ENCODE measurements around the gene C19orf33. TPM values are rescaled to one million over a fixed set of nuclear protein-coding genes. Genes with fewer than 3 reads are reported as not detected.
A peak's percentile ranks its signal among the peaks of the same experiment; 100 is the strongest.

Gene C19orf33
- total RNA-seq, 1 experiment from 2014 or later, result 135 TPM

DNA sequence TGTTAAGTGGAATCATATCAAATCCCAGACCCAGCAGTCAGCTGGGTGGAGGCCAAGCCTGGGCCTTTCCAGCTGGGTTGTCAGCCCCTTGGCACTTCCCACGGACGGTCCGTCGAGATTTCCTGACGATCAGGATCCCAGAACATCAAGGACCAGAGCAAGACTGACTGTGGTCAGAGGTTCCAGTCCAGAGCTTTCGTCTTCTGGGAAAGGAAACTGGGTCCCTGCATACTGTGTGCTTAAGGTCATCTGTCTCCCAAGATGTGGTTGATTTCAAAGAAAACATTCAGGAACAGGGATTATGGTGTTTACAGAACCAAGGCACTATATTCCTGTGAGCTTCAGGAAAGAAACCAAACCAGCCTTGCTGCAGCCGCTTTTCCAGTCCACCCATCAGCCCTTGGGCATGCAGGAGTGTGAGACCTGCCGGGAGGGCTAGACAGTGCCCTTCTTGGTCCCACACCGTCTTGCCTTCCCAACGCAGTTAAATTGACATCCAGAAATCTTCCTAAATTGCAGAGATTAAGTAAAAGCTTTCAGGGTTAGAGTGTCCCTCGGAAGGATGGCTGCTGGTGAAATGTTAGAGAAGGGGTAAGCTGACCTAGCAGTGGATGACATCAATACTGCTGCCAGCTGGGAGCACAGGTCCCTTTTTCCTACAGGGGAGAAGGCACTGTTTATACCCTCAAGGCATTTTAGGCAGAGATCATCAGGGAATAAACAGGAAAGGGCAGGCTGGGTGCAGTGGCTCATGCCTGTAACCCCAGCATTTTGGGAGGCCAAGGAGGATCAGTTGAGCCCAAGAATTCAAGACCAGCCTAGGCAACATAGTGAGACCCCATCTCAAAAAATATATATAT lies 5.0 kb upstream of the C19orf33 start:
- RAD21 ChIA-PET (ENCODE audit: low non-redundant PET in 1 of 2, low total read pairs in 2 of 2, uncharacterized antibody in 2 of 2, unreplicated experiment in 2 of 2), result no interaction called here
- Histone ChIP-seq H3K79me2 (ENCODE audit: insufficient read depth, low read length) (peaks cover 9% of the 10 kb centered on the region), H2AFZ (ENCODE audit: low read depth, low read length, poor library complexity, severe bottlenecking) (no peak overlapping the region), H3K9me2 (ENCODE audit: insufficient read depth) (no peaks in the 10 kb centered on the region), H3K9ac (ENCODE audit: low read length) (peak overlapping the region; percentile 56), H4K20me1 (ENCODE audit: insufficient read depth) (no peaks in the 10 kb centered on the region), H3K4me2 (ENCODE audit: low read length) (peak overlapping the region; percentile 45), H3K4me1 (ENCODE audit: control insufficient read depth in 1 of 2, insufficient read depth in 2 of 2, low read length in 2 of 2) (peaks cover 53 to 66% of the 10 kb centered on the region in 2 experiments), H3K4me3 (replicated peaks in 1 of 2; ENCODE audit: low read depth in 1 of 2, low read length in 2 of 2) (no peak overlapping the region), H3K27ac (ENCODE audit: low read depth, low read length) (peak overlapping the region; percentile 98), H3K36me3 (ENCODE audit: control insufficient read depth in 1 of 2, insufficient read depth in 2 of 2, low read length in 2 of 2) (no peaks in the 10 kb centered on the region), H3K27me3 (ENCODE audit: insufficient read depth, low read length) (no peaks in the 10 kb centered on the region), H3K9me3 (ENCODE audit: control insufficient read depth in 1 of 2, insufficient read depth in 1 of 2, low read depth in 1 of 2, low read length in 2 of 2) (no peaks in the 10 kb centered on the region)
- POLR2A ChIA-PET, result interaction anchor here (1.3 kb wide), 1 partner anchor 35 kb away, joined by 6 read pairs; the partner anchor contains the start of gene SPINT2
- ATAC-seq (no peak), DNase-seq (ENCODE audit: low read depth, low spot score) (no peak)
- intact Hi-C loops (cut with micrococcal nuclease), result no loop called here
- TF ChIP-seq JUND (IDR thresholded peaks at IDR 0.05) (no peak), EZH2phosphoT487 (IDR thresholded peaks at IDR 0.05; ENCODE audit: borderline replicate concordance) (no peak), EZH2 (IDR thresholded peaks at IDR 0.05) (no peak)
- BruUV-seq (replicated peaks), result no TSS peak
- CTCF ChIA-PET, result no interaction called here

DNA sequence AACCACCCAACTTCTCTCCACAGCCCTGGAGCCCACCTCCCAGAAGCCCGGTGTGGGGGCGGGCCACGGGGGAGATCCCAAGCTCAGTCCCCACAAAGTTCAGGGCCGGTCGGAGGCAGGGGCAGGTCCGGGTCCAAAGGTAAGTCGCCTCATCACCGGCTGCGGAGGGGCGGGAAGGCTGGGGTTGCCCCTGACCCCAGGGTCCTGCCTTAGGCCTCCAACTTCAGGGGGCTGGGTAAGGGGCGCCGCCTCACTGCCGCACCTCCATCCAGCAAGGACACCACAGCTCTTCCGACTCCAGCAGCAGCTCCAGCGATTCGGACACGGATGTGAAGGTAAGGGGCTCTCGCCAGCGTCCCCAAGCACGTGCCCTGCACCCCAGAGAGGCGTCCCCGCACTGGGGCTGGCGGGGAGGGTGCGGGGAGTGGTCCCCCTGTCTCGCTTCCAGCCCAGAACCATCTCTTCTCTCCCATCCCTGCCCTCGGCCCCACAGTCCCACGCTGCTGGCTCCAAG lies 358 bp downstream of the C19orf33 start:
- Histone ChIP-seq H3K4me3 (replicated peaks in 1 of 2; ENCODE audit: low read depth in 1 of 2, low read length in 2 of 2) (peak overlapping the region; percentile 91 to 98), H3K79me2 (ENCODE audit: insufficient read depth, low read length) (peaks cover 22% of the 10 kb centered on the region), H3K9me2 (ENCODE audit: insufficient read depth) (no peaks in the 10 kb centered on the region), H3K27ac (ENCODE audit: low read depth, low read length) (peak overlapping the region; percentile 98), H3K9me3 (ENCODE audit: control insufficient read depth in 1 of 2, insufficient read depth in 1 of 2, low read depth in 1 of 2, low read length in 2 of 2) (no peaks in the 10 kb centered on the region), H4K20me1 (ENCODE audit: insufficient read depth) (no peaks in the 10 kb centered on the region), H3K27me3 (ENCODE audit: insufficient read depth, low read length) (no peaks in the 10 kb centered on the region), H3K36me3 (ENCODE audit: control insufficient read depth in 1 of 2, insufficient read depth in 2 of 2, low read length in 2 of 2) (peaks cover 10% of the 10 kb centered on the region in 2 experiments; a peak in 3 of 4 replicates), H3K9ac (ENCODE audit: low read length) (peak overlapping the region; percentile 100), H3K4me1 (ENCODE audit: control insufficient read depth in 1 of 2, insufficient read depth in 2 of 2, low read length in 2 of 2) (peaks cover 41 to 57% of the 10 kb centered on the region in 2 experiments), H2AFZ (ENCODE audit: low read depth, low read length, poor library complexity, severe bottlenecking) (no peak overlapping the region), H3K4me2 (ENCODE audit: low read length) (peak overlapping the region; percentile 99)
- CTCF ChIA-PET, result interaction anchor here (0.6 to 1.7 kb wide), 5 partner anchors 31 to 402 kb away, joined by 3 to 5 read pairs (median 4); partner anchors contain the start of gene CATSPERG
- DNase-seq (ENCODE audit: low read depth, low spot score), result no peak
- ATAC-seq, result peak; percentile 9
- POLR2A ChIA-PET, result interaction anchor here (0.7 to 2.8 kb wide), 13 partner anchors 15 to 545 kb away, joined by 3 to 19 read pairs (median 5); partner anchors contain the start of genes GGN, KCNK6, PSMD8 and SPINT2
- intact Hi-C loops (cut with micrococcal nuclease), result loop anchor here (1.0 kb wide), 1 partner anchor 40 kb away; the partner anchor contains the start of gene SPINT2
- RAD21 ChIA-PET (ENCODE audit: low non-redundant PET in 1 of 2, low total read pairs in 2 of 2, uncharacterized antibody in 2 of 2, unreplicated experiment in 2 of 2), result interaction anchor here (0.6 to 2.0 kb wide), 5 partner anchors 23 to 402 kb away, joined by 3 to 8 read pairs (median 3); no protein-coding TSS in a partner anchor
- TSS peak; percentile 83 for BruUV-seq (replicated peaks)
- no peak for TF ChIP-seq RAD21 (IDR thresholded peaks at IDR 0.05; ENCODE audit: low read depth)
- TF ChIP-seq, protein P1, sequence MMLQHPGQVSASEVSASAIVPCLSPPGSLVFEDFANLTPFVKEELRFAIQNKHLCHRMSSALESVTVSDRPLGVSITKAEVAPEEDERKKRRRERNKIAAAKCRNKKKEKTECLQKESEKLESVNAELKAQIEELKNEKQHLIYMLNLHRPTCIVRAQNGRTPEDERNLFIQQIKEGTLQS (IDR thresholded peaks at IDR 0.05), result no peak
- peak; percentile 81; the same call in 1 of the 2 replicates for TF ChIP-seq ZFX (IDR thresholded peaks at IDR 0.05)
- TF ChIP-seq CTCF (IDR thresholded peaks at IDR 0.05 in 2 of 3, conservative IDR thresholded peaks at IDR 0.05 in 1 of 3; ENCODE audit: borderline replicate concordance in 1 of 3, insufficient read depth in 1 of 3, low read depth in 2 of 3, low read length in 2 of 3), result no peak
- TF ChIP-seq, protein P2, sequence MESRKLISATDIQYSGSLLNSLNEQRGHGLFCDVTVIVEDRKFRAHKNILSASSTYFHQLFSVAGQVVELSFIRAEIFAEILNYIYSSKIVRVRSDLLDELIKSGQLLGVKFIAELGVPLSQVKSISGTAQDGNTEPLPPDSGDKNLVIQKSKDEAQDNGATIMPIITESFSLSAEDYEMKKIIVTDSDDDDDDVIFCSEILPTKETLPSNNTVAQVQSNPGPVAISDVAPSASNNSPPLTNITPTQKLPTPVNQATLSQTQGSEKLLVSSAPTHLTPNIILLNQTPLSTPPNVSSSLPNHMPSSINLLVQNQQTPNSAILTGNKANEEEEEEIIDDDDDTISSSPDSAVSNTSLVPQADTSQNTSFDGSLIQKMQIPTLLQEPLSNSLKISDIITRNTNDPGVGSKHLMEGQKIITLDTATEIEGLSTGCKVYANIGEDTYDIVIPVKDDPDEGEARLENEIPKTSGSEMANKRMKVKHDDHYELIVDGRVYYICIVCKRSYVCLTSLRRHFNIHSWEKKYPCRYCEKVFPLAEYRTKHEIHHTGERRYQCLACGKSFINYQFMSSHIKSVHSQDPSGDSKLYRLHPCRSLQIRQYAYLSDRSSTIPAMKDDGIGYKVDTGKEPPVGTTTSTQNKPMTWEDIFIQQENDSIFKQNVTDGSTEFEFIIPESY (IDR thresholded peaks at IDR 0.05; ENCODE audit: extremely low read depth, insufficient replicate concordance, low read length), result no peak
- TF ChIP-seq ELF1 (IDR thresholded peaks at IDR 0.05; ENCODE audit: borderline replicate concordance, low read depth), result no peak
- no peak for TF ChIP-seq SP1 (IDR thresholded peaks at IDR 0.05; ENCODE audit: low read depth)
- TF ChIP-seq, protein P3, sequence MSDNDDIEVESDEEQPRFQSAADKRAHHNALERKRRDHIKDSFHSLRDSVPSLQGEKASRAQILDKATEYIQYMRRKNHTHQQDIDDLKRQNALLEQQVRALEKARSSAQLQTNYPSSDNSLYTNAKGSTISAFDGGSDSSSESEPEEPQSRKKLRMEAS (IDR thresholded peaks at IDR 0.05), result no peak
- TF ChIP-seq JUND (IDR thresholded peaks at IDR 0.05), result no peak
- TF ChIP-seq SIN3A (IDR thresholded peaks at IDR 0.05; ENCODE audit: low read depth), result no peak; the same call in 1 of the 2 replicates
- TF ChIP-seq CBX3 (IDR thresholded peaks at IDR 0.05; ENCODE audit: low read depth), result no peak
